GM12878 (cell line): Measurements from ENCODE around the gene ABI3. TPM values are rescaled to one million over a fixed set of nuclear protein-coding genes. Genes with fewer than 3 reads are reported as not detected.
A peak's percentile ranks its signal among the peaks of the same experiment; 100 is the strongest.

Experiments used
- ATAC-seq: fragments of 200-7000 bp; cut with Tn5 transposase; 3 replicates; pipeline ENCODE4 v1.9.1; 2020; ENCODE audit warnings: mild to moderate bottlenecking, moderate library complexity
- BruUV-seq: library from RNA; stranded (reverse); fragments of 400-500 nt; replicated peaks from 2 replicates; lab custom pipeline; 2021; lab: Mats Ljungman, UMichigan
- CTCF ChIA-PET: fragments of 300-600 bp; sonication (Branson Sonifier 250); formaldehyde crosslinking; extraction: SDS; loops from one replicate; lab custom pipeline; 2021; ENCODE audit warnings: inconsistent platforms; lab: Yijun Ruan, JAX
- POLR2A ChIA-PET: fragments of 350-600 bp; formaldehyde crosslinking; extraction: SDS; loops from one replicate; lab custom pipeline; 2021; ENCODE audit warnings: inconsistent platforms; lab: Charles Lee
- RAD21 ChIA-PET: fragments of 300-600 bp; sonication (Branson Sonifier 250); formaldehyde crosslinking; loops from one replicate; lab custom pipeline; 2023; ENCODE audit warnings: antibody characterized with exemption; ENCODE audit not compliant: unreplicated experiment; lab: Charles Lee
- SMC1A ChIA-PET: fragments of 300-600 bp; sonication (Branson Sonifier 250); formaldehyde crosslinking; loops from one replicate; lab custom pipeline; 2023; ENCODE audit not compliant: unreplicated experiment, uncharacterized antibody; lab: Charles Lee
- DNase-seq: peaks from one replicate; pipeline ENCODE4 v3.0.0-alpha.2; 2011; ENCODE audit warnings: low read depth, low spot score
- FAIRE-seq: peaks from 3 replicates; lab custom pipeline; 2011; peaks lifted over from hg19 to GRCh38; lab: Jason Lieb, UNC
- H2AFZ ChIP-seq: 2 replicates; pipeline ENCODE4 v1.6.0; 2011; ENCODE audit warnings: low read depth, low read length, control low read depth; ENCODE audit not compliant: control insufficient read depth
- H3K27ac ChIP-seq: 2 replicates; pipeline ENCODE4 v1.5.1; 2011; ENCODE audit warnings: control low read depth; ENCODE audit not compliant: control insufficient read depth, insufficient read depth
- H3K27me3 ChIP-seq, 2 experiments: replicated peaks in 1 of 2; 2 replicates each; pipeline versions ENCODE4 v1.6.0 to v1.6.1; 2011; ENCODE audit warnings: low read length in 1 of 2; ENCODE audit not compliant: control insufficient read depth in 2 of 2, insufficient read depth in 2 of 2
- H3K36me3 ChIP-seq, 2 experiments: 2 replicates each; pipeline ENCODE4 v1.5.1; 2011; ENCODE audit warnings: low read length in 1 of 2; ENCODE audit not compliant: control insufficient read depth in 2 of 2, insufficient read depth in 2 of 2
- H3K4me1 ChIP-seq: 2 replicates; pipeline ENCODE4 v1.6.1; 2011; ENCODE audit warnings: mild to moderate bottlenecking, low read length, moderate library complexity, mixed read lengths; ENCODE audit not compliant: control insufficient read depth, insufficient read depth
- H3K4me2 ChIP-seq: 2 replicates; pipeline ENCODE4 v1.6.0; 2011; ENCODE audit warnings: control low read depth; ENCODE audit not compliant: control insufficient read depth, insufficient read depth
- H3K4me3 ChIP-seq: fragments of 200-600 bp; sonication (generic); 2 replicates; pipeline ENCODE4 v1.5.1; 2016
- H3K79me2 ChIP-seq: 2 replicates; pipeline ENCODE4 v1.6.0; 2011; ENCODE audit warnings: low read length; ENCODE audit not compliant: control insufficient read depth, insufficient read depth
- H3K9ac ChIP-seq: 2 replicates; pipeline ENCODE4 v1.8.0; 2011; ENCODE audit warnings: low read length, control low read depth, mixed read lengths; ENCODE audit not compliant: control insufficient read depth, insufficient read depth
- H3K9me3 ChIP-seq: replicated peaks from 3 replicates; pipeline ENCODE4 v1.5.1; 2011; ENCODE audit warnings: mild to moderate bottlenecking, low read length; ENCODE audit not compliant: control insufficient read depth, insufficient read depth
- H4K20me1 ChIP-seq: 2 replicates; pipeline ENCODE4 v1.6.0; 2011; ENCODE audit not compliant: control insufficient read depth, insufficient read depth
- BACH1 ChIP-seq: fragments of 450-650 bp; IDR thresholded peaks from 2 replicates; pipeline ENCODE4 v1.6.1; 2017; ENCODE audit warnings: mild to moderate bottlenecking, borderline replicate concordance
- BMI1 ChIP-seq: fragments of 450-650 bp; IDR thresholded peaks from 2 replicates; pipeline ENCODE4 v1.6.1; 2016; ENCODE audit warnings: mild to moderate bottlenecking, moderate library complexity, borderline replicate concordance
- CREB1 ChIP-seq: IDR thresholded peaks from 2 replicates; pipeline ENCODE4 v1.6.1; 2012; ENCODE audit warnings: low read depth, mild to moderate bottlenecking, inconsistent platforms
- CTCF ChIP-seq, 3 experiments: IDR thresholded peaks in 2 of 3; conservative IDR thresholded peaks in 1 of 3; 2 replicates each; pipeline ENCODE4 v1.5.1; 2011; ENCODE audit warnings: low read depth in 3 of 3, low read length in 3 of 3, mild to moderate bottlenecking in 3 of 3, control low read depth in 2 of 3, moderate library complexity in 2 of 3, inconsistent platforms in 1 of 3, mixed read lengths in 1 of 3; ENCODE audit not compliant: control insufficient read depth in 2 of 3, insufficient read depth in 1 of 3; ENCODE audit errors: extremely low read depth in 1 of 3
- E2F8 ChIP-seq: fragments of 450-650 bp; IDR thresholded peaks from 2 replicates; pipeline ENCODE4 v1.6.1; 2018; ENCODE audit warnings: mild to moderate bottlenecking, low read depth, moderate library complexity; ENCODE audit not compliant: partially characterized antibody
- HDAC6 ChIP-seq: fragments of 200-600 bp; sonication (generic); IDR thresholded peaks from one replicate; pipeline ENCODE4 v1.8.0; 2017; ENCODE audit warnings: antibody characterized with exemption; ENCODE audit not compliant: unreplicated experiment
- JUND ChIP-seq: IDR thresholded peaks from 2 replicates; pipeline ENCODE4 v1.6.1; 2012; ENCODE audit warnings: low read depth, mild to moderate bottlenecking, low read length, improper control_type of control experiment, moderate library complexity
- MTA3 ChIP-seq: IDR thresholded peaks from 2 replicates; pipeline ENCODE4 v1.6.1; 2012; ENCODE audit warnings: low read length, inconsistent platforms, borderline replicate concordance
- NFXL1 ChIP-seq: fragments of 450-650 bp; IDR thresholded peaks from 2 replicates; pipeline ENCODE4 v1.6.1; 2017; ENCODE audit warnings: antibody characterized with exemption, mild to moderate bottlenecking, borderline replicate concordance
- PAX8 ChIP-seq: fragments of 450-650 bp; IDR thresholded peaks from 2 replicates; pipeline ENCODE4 v1.6.1; 2017; ENCODE audit warnings: mild to moderate bottlenecking, moderate library complexity
- POLR2A ChIP-seq: IDR thresholded peaks from 2 replicates; pipeline ENCODE4 v1.6.1; 2011; ENCODE audit warnings: low read depth, mild to moderate bottlenecking, low read length
- POLR2AphosphoS5 ChIP-seq: IDR thresholded peaks from 2 replicates; pipeline ENCODE4 v1.6.1; 2011; ENCODE audit warnings: mild to moderate bottlenecking, low read length, inconsistent platforms
- POU2F2 ChIP-seq: IDR thresholded peaks from 3 replicates; pipeline ENCODE4 v1.6.1; 2011; ENCODE audit warnings: low read depth, mild to moderate bottlenecking, low read length, borderline replicate concordance
- RUNX3 ChIP-seq: IDR thresholded peaks from 2 replicates; pipeline ENCODE4 v1.6.1; 2012; ENCODE audit warnings: low read length, inconsistent platforms
- SMAD5 ChIP-seq: IDR thresholded peaks from 2 replicates; pipeline ENCODE4 v1.6.1; 2016; ENCODE audit warnings: antibody characterized with exemption, low read depth
- SMC3 ChIP-seq: IDR thresholded peaks from 2 replicates; pipeline ENCODE4 v1.6.1; 2011; ENCODE audit warnings: low read length, improper control_type of control experiment, borderline replicate concordance
- USF1 ChIP-seq: IDR thresholded peaks from 2 replicates; pipeline ENCODE4 v1.6.1; 2011; ENCODE audit warnings: borderline replicate concordance, low read depth, mild to moderate bottlenecking, moderate library complexity, mixed read lengths, low read length; ENCODE audit not compliant: insufficient read depth; ENCODE audit errors: extremely low read length
- ZNF24 ChIP-seq: fragments of 450-650 bp; IDR thresholded peaks from 2 replicates; pipeline ENCODE4 v1.6.1; 2017; ENCODE audit warnings: antibody characterized with exemption, mild to moderate bottlenecking
- WGBS: methylation state at CpG from one replicate; pipeline ENCODE4 v1.1.6; 2016; ENCODE audit warnings: low lambda C conversion rate; ENCODE audit not compliant: insufficient replicate concordance, insufficient coverage; ENCODE audit errors: missing lambda C conversion rate; 5-methylcytosine and 5-hydroxymethylcytosine counted together
- in situ Hi-C: fragments of 300-500 bp; cut with MboI; formaldehyde crosslinking; loops from 9 replicates; pipeline ENCODE4 v1.14.3; 2018; ENCODE audit warnings: mixed read lengths
- intact Hi-C: fragments of 100-400 bp; cut with micrococcal nuclease; formaldehyde crosslinking; loops from one replicate; pipeline ENCODE4 v1.14.2; 2022; ENCODE audit not compliant: unreplicated experiment
- polyA plus RNA-seq, 11 experiments: library from polyadenylated mRNA; depleted of rRNA in 4 of 11; unstranded in 6 of 11; stranded (reverse) in 5 of 11; fragments of >200 nt; fragmentation: Nextera tagmentation in 4 of 11; fragmentation: Illumina TruSeq in 1 of 11; extraction: Ambion mirVana in 4 of 11; extraction: Trizol in 1 of 11; gene quantifications; 1 replicate in 1 of 11; 2 replicates in 10 of 11; pipeline versions ENCODE4 v1.2.1 to v1.2.3, GENCODE V29; 2011 to 2016; ENCODE audit warnings: inconsistent platforms in 2 of 11, missing spikeins in 2 of 11, low read depth in 1 of 11
- total RNA-seq, 4 experiments: library from RNA; depleted of rRNA in 3 of 4; stranded (reverse); fragments of >200 nt in 3 of 4; fragmentation: Illumina TruSeq in 1 of 4; extraction: Trizol in 1 of 4; gene quantifications; 2 replicates each; pipeline versions ENCODE4 v1.2.1 to v1.2.3, GENCODE V29; 2013 to 2021

The ABI3 gene
- total and polyA plus RNA-seq, 10 of the 15 experiments (the other 5 are each of a cell fraction or from before 2014, with no cell fraction given): 13.4 to 109 (median 51.1) TPM

- ChIA-PET POLR2A (interaction anchor here (0.7 to 1.7 kb wide), 3 partner anchors 11 to 32 kb away, joined by 3 to 7 read pairs (median 3); no protein-coding TSS in a partner anchor), SMC1A (interaction anchor here (1.1 to 7.3 kb wide), 3 partner anchors 32 to 43 kb away, joined by 4 to 118 read pairs (median 12); no protein-coding TSS in a partner anchor), RAD21 (interaction anchor here (1.0 to 5.9 kb wide), 3 partner anchors 11 to 43 kb away, joined by 6 to 72 read pairs (median 51); partner anchors contain the start of genes ABI3 and GNGT2), CTCF (interaction anchor here (0.6 to 8.2 kb wide), 11 partner anchors 8 to 191 kb away, joined by 3 to 89 read pairs (median 7); partner anchors contain the start of gene ABI3)
- Histone ChIP-seq H3K27ac (no peak overlapping the region), H3K36me3 (peaks cover 6 to 17% of the 10 kb centered on the region in 2 experiments), H4K20me1 (0 out of 2 replicates have a peak, but pooled peaks cover 7% of the 10 kb centered on the region), H3K9me3 (no peaks in the 10 kb centered on the region), H2AFZ (no peak overlapping the region), H3K4me3 (peak overlapping the region; percentile 48; the same call in 1 of the 2 replicates), H3K27me3 (no peaks in the 10 kb centered on the region), H3K9ac (no peak overlapping the region), H3K4me1 (peaks cover 41% of the 10 kb centered on the region), H3K79me2 (no peaks in the 10 kb centered on the region; the same call in none of the 2 replicates), H3K4me2 (peak overlapping the region; percentile 62)
- TSS peak; percentile 14 for BruUV-seq
- in situ Hi-C loops: loop anchor here (10.0 kb wide), 1 partner anchor 49 kb away; no protein-coding TSS in a partner anchor
- DNase-seq (no peak), ATAC-seq (peak; percentile 28), FAIRE-seq (peak; percentile 81)
- intact Hi-C loops: no loop called here
- 9% methylated on average over 31 of the region's 31 CpGs for WGBS
- TF ChIP-seq MTA3 (no peak; the same call in 1 of the 2 replicates), POLR2A (peak; percentile 63), JUND (no peak), PAX8 (no peak), E2F8 (peak; percentile 20), SMAD5 (0 out of 2 replicates have a peak, but pooled peaks have one; percentile 40), NFXL1 (no peak), POU2F2 (peak; percentile 28; the same call in 1 of the 3 replicates), USF1 (no peak), SMC3 (peak; percentile 54; the same call in 1 of the 2 replicates), RUNX3 (0 out of 2 replicates have a peak, but pooled peaks have one; percentile 20), ZNF24 (no peak), CTCF (IDR thresholded peaks at IDR 0.05 in 2 of 3, conservative IDR thresholded peaks at IDR 0.05 in 1 of 3; ENCODE audit: control insufficient read depth in 2 of 3, extremely low read depth in 1 of 3, insufficient read depth in 1 of 3, low read depth in 3 of 3, low read length in 3 of 3) (peak; percentile 66 to 88 (median 86)), BMI1 (no peak), HDAC6 (no peak), POLR2AphosphoS5 (peak; percentile 28; the same call in 1 of the 2 replicates), CREB1 (0 out of 2 replicates have a peak, but pooled peaks have one; percentile 2), BACH1 (0 out of 2 replicates have a peak, but pooled peaks have one; percentile 38)
Observed at GRCh38 chr17:49223517-49224197, 13.2 kb downstream of the ABI3 start.
